NCI-H187 (cell line): ENCODE data around the gene NKAIN4.

Experiments
- DNase-seq, 2 experiments: peaks; one replicate each; lab custom pipeline; 2025; lab: John Stamatoyannopoulos, UW

NKAIN4 gene

GRCh38 chr20:63287697-63288580 lies 33.7 kb upstream of the NKAIN4 start:
- no peak for DNase-seq

- no peak for DNase-seq
These were observed 32.8 kb upstream of the NKAIN4 start for GRCh38 chr20:63286781-63287696.

GRCh38 chr20:63285636-63286615 lies 31.7 kb upstream of the NKAIN4 start:
- DNase-seq, result no peak

GRCh38 chr20:63284981-63285524 lies 30.8 kb upstream of the NKAIN4 start:
- no peak for DNase-seq

- DNase-seq, result no peak
These were observed 30.3 kb upstream of the NKAIN4 start for GRCh38 chr20:63284544-63284949.

- DNase-seq, result no peak
These were observed 29.8 kb upstream of the NKAIN4 start for GRCh38 chr20:63284083-63284440.

- DNase-seq, result no peak
These were observed 29.3 kb upstream of the NKAIN4 start for GRCh38 chr20:63283397-63284082.

- DNase-seq, result no peak
These were observed 28.7 kb upstream of the NKAIN4 start for GRCh38 chr20:63282946-63283345.

- no peak for DNase-seq
These were observed 27.7 kb upstream of the NKAIN4 start for GRCh38 chr20:63281742-63282665.

- no peak for DNase-seq
These were observed 26.8 kb upstream of the NKAIN4 start for GRCh38 chr20:63280929-63281545.

- no peak for DNase-seq
These were observed 26.1 kb upstream of the NKAIN4 start for GRCh38 chr20:63280371-63280770.

- DNase-seq, result no peak
These were observed 25.7 kb upstream of the NKAIN4 start for GRCh38 chr20:63279931-63280330.

- DNase-seq, result no peak
These were observed 24.4 kb upstream of the NKAIN4 start for GRCh38 chr20:63278661-63279060.

- no peak for DNase-seq
These were observed 23.4 kb upstream of the NKAIN4 start for GRCh38 chr20:63277466-63278272.

- no peak for DNase-seq
These were observed 22.7 kb upstream of the NKAIN4 start for GRCh38 chr20:63276956-63277355.

- no peak for DNase-seq
These were observed 21.6 kb upstream of the NKAIN4 start for GRCh38 chr20:63275825-63276224.

GRCh38 chr20:63274381-63275228 lies 20.3 kb upstream of the NKAIN4 start:
- DNase-seq, result no peak
